VCaP (cell line): ENCODE results near the gene CHM.

Experiments used
- H3K27ac ChIP-seq: fragments of 450-650 bp; 2 replicates; pipeline ENCODE4 v1.5.1; 2017
- TF ChIP-seq, protein P1 (sequence below): fragments of 450-650 bp; conservative IDR thresholded peaks from 2 replicates; pipeline ENCODE4 v1.5.1; 2017; ENCODE audit warnings: mild to moderate bottlenecking, moderate library complexity

Gene CHM, protein sequence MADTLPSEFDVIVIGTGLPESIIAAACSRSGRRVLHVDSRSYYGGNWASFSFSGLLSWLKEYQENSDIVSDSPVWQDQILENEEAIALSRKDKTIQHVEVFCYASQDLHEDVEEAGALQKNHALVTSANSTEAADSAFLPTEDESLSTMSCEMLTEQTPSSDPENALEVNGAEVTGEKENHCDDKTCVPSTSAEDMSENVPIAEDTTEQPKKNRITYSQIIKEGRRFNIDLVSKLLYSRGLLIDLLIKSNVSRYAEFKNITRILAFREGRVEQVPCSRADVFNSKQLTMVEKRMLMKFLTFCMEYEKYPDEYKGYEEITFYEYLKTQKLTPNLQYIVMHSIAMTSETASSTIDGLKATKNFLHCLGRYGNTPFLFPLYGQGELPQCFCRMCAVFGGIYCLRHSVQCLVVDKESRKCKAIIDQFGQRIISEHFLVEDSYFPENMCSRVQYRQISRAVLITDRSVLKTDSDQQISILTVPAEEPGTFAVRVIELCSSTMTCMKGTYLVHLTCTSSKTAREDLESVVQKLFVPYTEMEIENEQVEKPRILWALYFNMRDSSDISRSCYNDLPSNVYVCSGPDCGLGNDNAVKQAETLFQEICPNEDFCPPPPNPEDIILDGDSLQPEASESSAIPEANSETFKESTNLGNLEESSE

DNA sequence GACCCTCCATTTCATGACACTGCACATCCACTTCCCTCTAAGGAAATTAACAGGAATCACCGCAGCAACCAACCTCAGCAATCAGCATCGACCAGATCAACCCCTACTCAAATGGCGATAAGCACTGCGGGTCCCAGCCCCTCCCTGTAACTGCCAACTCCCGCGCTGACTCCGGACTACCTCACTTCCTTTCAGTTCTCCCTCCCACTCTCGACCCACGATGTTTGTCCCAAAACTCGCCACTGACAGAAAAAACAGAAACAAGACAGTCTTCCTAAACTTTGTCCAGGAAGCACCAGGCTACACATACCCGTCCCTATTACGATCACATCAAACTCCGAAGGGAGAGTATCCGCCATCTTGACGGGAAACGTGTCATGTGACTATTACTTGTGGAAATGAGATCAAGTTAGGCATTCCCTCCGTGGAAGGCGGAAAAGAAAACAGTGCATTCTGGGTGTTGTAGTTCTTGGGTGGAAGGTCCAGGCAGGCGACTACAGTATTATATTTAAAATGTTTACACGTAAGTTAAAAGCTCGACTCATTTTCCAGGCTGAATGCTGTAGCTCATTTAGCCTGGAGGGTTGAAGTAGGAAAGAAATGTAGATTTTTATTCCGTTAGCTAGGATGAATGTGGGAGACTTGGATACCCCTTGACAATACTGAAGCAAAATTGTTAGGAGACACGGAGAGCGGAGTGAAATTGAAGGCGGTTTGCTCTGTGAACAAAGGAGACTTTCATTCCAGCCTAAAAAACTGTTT lies at the start of gene CHM:
Gene CHM (minus strand): TSS at position 385 of the 762 bp plus-strand sequence. CDS start 26 bp downstream, at position 359.
- TF ChIP-seq, protein P1, sequence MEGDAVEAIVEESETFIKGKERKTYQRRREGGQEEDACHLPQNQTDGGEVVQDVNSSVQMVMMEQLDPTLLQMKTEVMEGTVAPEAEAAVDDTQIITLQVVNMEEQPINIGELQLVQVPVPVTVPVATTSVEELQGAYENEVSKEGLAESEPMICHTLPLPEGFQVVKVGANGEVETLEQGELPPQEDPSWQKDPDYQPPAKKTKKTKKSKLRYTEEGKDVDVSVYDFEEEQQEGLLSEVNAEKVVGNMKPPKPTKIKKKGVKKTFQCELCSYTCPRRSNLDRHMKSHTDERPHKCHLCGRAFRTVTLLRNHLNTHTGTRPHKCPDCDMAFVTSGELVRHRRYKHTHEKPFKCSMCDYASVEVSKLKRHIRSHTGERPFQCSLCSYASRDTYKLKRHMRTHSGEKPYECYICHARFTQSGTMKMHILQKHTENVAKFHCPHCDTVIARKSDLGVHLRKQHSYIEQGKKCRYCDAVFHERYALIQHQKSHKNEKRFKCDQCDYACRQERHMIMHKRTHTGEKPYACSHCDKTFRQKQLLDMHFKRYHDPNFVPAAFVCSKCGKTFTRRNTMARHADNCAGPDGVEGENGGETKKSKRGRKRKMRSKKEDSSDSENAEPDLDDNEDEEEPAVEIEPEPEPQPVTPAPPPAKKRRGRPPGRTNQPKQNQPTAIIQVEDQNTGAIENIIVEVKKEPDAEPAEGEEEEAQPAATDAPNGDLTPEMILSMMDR = no peak
- peak within 1 kb of the TSS; percentile 73 for H3K27ac ChIP-seq

DNA sequence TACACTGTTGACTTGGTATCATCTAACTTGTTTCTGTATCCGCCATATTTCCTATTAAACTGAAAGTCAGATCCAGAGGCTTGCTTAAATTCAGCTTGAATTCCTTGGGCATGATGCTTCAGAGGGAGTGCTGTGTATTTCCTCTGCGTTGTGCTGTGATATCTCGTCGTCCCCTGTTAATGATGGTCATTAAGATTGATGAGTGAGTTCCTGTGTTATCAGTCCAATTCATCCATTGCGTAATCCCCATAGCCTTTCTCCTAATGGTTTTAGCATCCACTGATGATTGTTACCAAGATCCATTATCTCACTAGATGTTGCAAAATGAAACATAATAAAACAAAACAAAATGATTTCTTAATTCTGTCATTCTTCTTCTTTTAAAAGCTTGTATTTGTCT lies 31.3 kb upstream of the CHM start:
- H3K27ac ChIP-seq = no peak overlapping the region
- TF ChIP-seq, protein P1 = no peak

DNA sequence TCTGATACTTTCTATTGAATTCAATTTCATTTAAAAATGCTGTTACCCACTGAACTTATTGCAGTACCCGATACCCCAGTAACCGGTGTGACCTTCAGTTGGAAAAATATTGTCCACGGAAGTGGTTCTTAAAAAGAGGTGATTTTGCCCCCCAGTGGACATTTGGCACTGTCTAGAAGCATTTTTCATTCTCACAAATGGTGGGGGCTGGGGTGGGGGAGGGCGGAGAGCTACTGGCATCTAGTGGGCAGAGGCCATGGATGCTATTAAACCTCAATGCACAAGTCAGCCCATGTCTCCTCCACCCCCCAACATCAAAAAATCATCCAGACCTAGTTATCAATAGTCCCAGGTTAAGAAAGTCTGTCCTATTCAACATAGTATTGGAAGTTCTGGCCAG lies 19.6 kb upstream of the CHM start:
- TF ChIP-seq, protein P1 = no peak
- H3K27ac ChIP-seq = no peak overlapping the region

DNA sequence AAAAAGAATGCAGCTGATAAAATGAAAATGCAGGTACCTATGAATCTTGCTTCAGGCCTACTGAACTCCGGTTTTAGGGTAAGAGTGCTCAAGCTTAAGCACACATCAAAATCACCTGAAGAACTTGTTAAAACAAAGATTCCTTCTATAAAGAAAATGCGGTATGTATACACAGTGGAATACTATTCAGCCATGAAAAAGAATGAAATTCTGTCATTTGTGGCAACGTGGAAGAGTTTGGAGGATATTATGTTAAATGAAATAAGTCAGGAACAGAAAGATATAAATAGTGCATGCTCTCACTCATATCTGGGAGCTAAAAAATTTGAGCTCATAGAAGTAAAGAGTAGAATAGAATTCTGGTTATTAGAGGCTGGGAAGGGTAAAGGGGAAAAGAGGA lies 14.0 kb upstream of the CHM start:
- no peak overlapping the region for H3K27ac ChIP-seq
- TF ChIP-seq, protein P1 = no peak

DNA sequence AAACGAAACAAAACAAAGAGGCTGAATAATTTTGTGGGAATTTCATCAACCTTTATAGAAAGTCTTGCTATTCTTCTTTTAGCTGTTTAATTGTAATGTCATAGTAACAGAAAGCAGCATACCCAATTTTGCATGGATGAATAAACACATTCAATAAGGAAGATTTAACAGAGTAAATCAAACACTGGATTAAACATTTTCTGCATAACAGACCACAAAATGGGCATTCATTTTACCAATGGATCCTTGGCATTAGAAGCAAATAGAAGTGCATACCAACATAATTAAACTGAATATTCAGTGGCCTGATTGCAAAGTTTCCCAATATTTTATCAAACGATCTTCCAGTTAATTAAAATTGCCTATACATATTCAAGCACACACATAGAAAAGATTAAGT lies 4.4 kb upstream of the CHM start:
- no peak overlapping the region for H3K27ac ChIP-seq
- TF ChIP-seq, protein P1 = no peak

DNA sequence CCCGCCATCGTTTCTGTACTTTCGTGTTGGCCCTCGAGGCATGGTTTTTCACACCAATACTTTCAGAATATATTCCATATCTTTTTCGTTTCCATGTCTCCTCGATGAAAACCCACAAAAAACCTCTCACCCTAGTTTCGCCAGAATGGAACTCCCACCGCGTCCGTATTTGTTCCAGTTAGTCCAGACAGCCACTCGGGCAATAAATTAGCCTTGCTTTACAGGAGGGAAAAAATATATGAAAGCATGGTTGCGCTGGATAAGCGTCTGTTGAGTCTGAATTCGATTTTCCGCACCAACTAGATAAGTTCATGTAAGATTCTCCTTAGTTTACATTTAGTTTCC lies 550 bp upstream of the CHM start:
- peak overlapping the region; percentile 73 for H3K27ac ChIP-seq
- TF ChIP-seq, protein P1 = no peak

DNA sequence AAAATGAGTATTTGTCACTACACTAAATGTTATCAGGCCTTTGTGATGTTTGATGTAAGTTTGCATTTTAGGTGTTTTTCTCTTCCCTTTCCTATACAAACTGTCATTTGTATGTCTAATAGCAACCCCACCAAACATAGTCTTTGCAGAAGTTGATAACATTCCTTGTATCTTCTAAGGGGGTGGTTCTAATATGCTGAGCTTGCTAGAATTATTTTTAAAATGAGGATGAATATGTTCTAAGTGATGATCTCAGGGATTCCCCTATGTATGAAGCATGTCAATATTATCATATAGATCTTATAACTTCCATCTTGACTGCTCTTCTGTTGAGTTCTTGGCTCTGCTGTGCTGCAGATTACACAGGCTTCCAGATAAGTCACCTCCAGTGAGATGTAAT lies 3.1 kb downstream of the CHM start:
- TF ChIP-seq, protein P1 = no peak
- no peak overlapping the region for H3K27ac ChIP-seq
